ENCODE results near the gene MYCBPAP.

The MYCBPAP gene

GRCh38 chr17:50572541-50572940 is 64.3 kb downstream of the MYCBPAP start:
- H3K27ac Mint-ChIP-seq, result no peak overlapping the region
- DNase-seq, result no peak
- no peaks in the 10 kb centered on the region for H3K4me1 Mint-ChIP-seq
- H3K36me3 Mint-ChIP-seq, result no peaks in the 10 kb centered on the region
- H3K27me3 Mint-ChIP-seq, result peaks cover 55% of the 10 kb centered on the region
- H3K9me3 Mint-ChIP-seq, result no peaks in the 10 kb centered on the region
- CTCF ChIA-PET, result no interaction called here
- H3K4me3 Mint-ChIP-seq, result no peak overlapping the region

GRCh38 chr17:50573866-50574611 is 65.8 kb downstream of the MYCBPAP start:
- Mint-ChIP-seq H3K4me1 (no peaks in the 10 kb centered on the region), H3K9me3 (no peaks in the 10 kb centered on the region), H3K27me3 (peaks cover 49% of the 10 kb centered on the region), H3K27ac (no peak overlapping the region), H3K4me3 (no peak overlapping the region), H3K36me3 (no peaks in the 10 kb centered on the region)
- no peak for DNase-seq
- CTCF ChIA-PET, result interaction anchor here (0.6 to 2.3 kb wide), 3 partner anchors 8 to 31 kb away, joined by 3 to 4 read pairs (median 3); no protein-coding TSS in a partner anchor

GRCh38 chr17:50575581-50576210 is 67.5 kb downstream of the MYCBPAP start:
- H3K27me3 Mint-ChIP-seq, result peaks cover 37% of the 10 kb centered on the region
- DNase-seq, result no peak
- CTCF ChIA-PET, result interaction anchor here (0.6 to 2.3 kb wide), 4 partner anchors 11 to 100 kb away, joined by 3 to 4 read pairs (median 4); no protein-coding TSS in a partner anchor
- no peaks in the 10 kb centered on the region for H3K9me3 Mint-ChIP-seq
- no peaks in the 10 kb centered on the region for H3K4me1 Mint-ChIP-seq
- H3K4me3 Mint-ChIP-seq, result no peak overlapping the region
- no peak overlapping the region for H3K27ac Mint-ChIP-seq
- no peaks in the 10 kb centered on the region for H3K36me3 Mint-ChIP-seq

- Mint-ChIP-seq H3K4me1 (no peaks in the 10 kb centered on the region), H3K4me3 (no peak overlapping the region), H3K27me3 (peaks cover 37% of the 10 kb centered on the region), H3K27ac (no peak overlapping the region), H3K9me3 (no peaks in the 10 kb centered on the region), H3K36me3 (no peaks in the 10 kb centered on the region)
- CTCF ChIA-PET, result interaction anchor here (1.3 kb wide), 1 partner anchor 20 kb away, joined by 4 read pairs; no protein-coding TSS in a partner anchor
- DNase-seq, result no peak
Measured at GRCh38 chr17:50576864-50577263, 68.6 kb downstream of the MYCBPAP start.

- DNase-seq, result no peak
- Mint-ChIP-seq H3K36me3 (no peaks in the 10 kb centered on the region), H3K27ac (no peak overlapping the region), H3K4me1 (no peaks in the 10 kb centered on the region), H3K4me3 (no peak overlapping the region), H3K9me3 (no peaks in the 10 kb centered on the region), H3K27me3 (peaks cover 39% of the 10 kb centered on the region)
- CTCF ChIA-PET, result interaction anchor here (1.3 kb wide), 1 partner anchor 20 kb away, joined by 4 read pairs; no protein-coding TSS in a partner anchor
Measured at GRCh38 chr17:50577451-50577954, 69.3 kb downstream of the MYCBPAP start.

GRCh38 chr17:50578173-50578572 is 69.9 kb downstream of the MYCBPAP start:
- Mint-ChIP-seq H3K4me1 (no peaks in the 10 kb centered on the region), H3K27me3 (peaks cover 39% of the 10 kb centered on the region), H3K27ac (no peak overlapping the region), H3K36me3 (no peaks in the 10 kb centered on the region), H3K9me3 (no peaks in the 10 kb centered on the region), H3K4me3 (no peak overlapping the region)
- CTCF ChIA-PET, result no interaction called here
- DNase-seq, result no peak

- CTCF ChIA-PET, result no interaction called here
- Mint-ChIP-seq H3K4me1 (no peaks in the 10 kb centered on the region), H3K36me3 (no peaks in the 10 kb centered on the region), H3K27me3 (peaks cover 51% of the 10 kb centered on the region), H3K9me3 (no peaks in the 10 kb centered on the region), H3K27ac (no peak overlapping the region), H3K4me3 (no peak overlapping the region)
- no peak for DNase-seq
Measured at GRCh38 chr17:50579399-50579798, 71.2 kb downstream of the MYCBPAP start.

- Mint-ChIP-seq H3K27ac (no peak overlapping the region), H3K27me3 (peaks cover 60% of the 10 kb centered on the region), H3K4me1 (no peaks in the 10 kb centered on the region), H3K36me3 (no peaks in the 10 kb centered on the region), H3K4me3 (no peak overlapping the region), H3K9me3 (no peaks in the 10 kb centered on the region)
- no peak for DNase-seq
- CTCF ChIA-PET, result no interaction called here
Measured at GRCh38 chr17:50580646-50581045, 72.4 kb downstream of the MYCBPAP start.

Data from activated naive CD4-positive, alpha-beta T cell treated with anti-CD3 and anti-CD28 coated beads, Interleukin-2, amount 10 ng/mL, durations not matched to agents 7 days and 5 days (primary cell).